T-helper 2 cell treated with Interferon-gamma antibody and Interleukin-4, amounts not matched to agents 100 ng/mL and 5 ng/mL, for 36 hours (primary cell): Measurements from ENCODE around the gene TBCCD1. TPM values are rescaled to one million over a fixed set of nuclear protein-coding genes. Genes with fewer than 3 reads are reported as not detected.
"Not testable (repeated sequence)": the region's sequence is repeated elsewhere in the genome, so short reads cannot be mapped to it uniquely, and the experiment has no call there.

Experiments
- intact Hi-C: fragments of 100-400 bp; cut with micrococcal nuclease; formaldehyde crosslinking; loops from one replicate; pipeline ENCODE4 v1.15.1; 2023
- total RNA-seq: library from RNA; stranded (reverse); gene quantifications from 2 replicates; pipeline ENCODE4 v1.2.3, GENCODE V29; 2022

TBCCD1 gene
- total RNA-seq, 1 donor from 2014 or later = 16.0 TPM

DNA sequence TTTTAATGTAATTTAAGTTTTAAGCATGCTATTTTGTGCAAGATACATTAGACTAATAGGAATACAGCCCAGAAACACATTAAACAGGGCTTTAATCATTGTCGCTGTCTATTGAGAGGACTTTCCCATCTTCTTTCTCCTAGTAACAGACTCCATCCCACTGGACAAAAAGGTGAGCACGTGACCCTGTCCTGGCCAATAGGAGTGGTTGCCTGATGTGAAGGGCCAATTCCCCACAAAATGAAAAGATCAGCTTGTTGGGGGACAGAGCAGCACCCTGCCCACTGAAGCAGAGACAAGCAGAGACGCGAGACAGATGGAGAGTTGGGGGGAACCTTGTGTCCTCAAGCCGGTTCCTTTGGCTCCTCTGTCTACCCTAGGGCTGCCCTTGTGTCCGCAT is 44.1 kb downstream of the TBCCD1 start:
- intact Hi-C loops = no loop called here

DNA sequence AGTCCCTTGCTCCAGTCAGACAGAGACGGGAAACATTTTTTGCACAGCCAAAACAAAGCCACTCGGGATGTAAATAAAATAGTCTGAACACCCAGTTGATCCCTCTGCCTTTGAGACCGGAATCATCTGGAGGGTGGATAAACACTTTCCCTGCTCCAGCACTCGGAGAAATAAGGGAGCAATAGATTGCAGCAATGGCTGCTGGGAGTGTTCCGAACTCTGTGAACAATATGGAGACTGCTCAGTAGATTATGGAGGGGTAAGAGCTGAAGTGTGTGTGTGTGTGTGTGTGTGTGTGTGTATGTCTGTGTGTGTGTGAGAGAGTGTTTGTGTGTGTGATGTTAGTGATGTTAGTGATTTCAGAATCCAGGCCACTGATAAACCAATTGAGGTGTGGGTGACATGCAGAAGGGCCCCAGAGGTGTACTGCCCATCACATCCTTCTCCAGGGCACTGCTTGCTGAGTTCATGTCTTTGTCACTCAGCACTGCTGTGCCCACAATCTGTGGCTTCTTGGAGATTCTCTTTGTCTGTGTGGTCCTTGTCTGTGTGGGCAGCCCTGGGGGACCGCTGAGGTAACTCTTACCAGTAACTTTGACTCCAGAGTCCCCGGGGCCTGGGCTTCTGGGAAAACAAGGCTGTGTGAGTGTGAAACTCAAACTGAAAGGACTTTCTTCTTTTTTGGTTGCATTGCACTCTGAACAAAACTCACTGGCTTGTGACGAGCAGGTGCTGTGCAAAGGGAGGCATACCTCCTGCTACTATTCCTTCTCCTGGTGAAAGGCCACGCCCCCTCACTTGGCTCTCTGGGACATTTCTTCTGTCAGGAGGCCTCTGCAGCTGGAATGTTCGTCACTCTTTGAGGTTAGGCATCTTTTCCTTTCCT is 45.9 kb downstream of the TBCCD1 start:
- intact Hi-C loops = no loop called here

DNA sequence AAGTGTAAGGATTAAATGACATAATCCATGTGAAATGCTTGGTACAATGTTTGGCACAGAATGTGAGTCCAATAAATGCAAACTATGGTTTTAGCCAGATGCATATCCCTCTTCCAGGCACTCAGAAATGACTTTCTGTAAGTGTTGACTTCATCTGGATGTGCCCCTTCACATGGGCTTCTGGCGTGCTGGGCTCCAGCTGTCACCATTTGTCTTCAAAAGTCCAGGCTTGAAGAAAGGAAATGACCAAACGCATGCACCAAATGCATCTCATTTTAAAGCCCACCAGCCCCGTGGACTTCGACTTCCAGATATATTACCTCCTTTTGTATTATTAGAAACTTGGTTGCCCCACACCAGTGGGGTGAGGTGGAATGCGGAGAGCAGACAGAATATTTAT is 46.7 kb downstream of the TBCCD1 start:
- intact Hi-C loops = no loop called here

DNA sequence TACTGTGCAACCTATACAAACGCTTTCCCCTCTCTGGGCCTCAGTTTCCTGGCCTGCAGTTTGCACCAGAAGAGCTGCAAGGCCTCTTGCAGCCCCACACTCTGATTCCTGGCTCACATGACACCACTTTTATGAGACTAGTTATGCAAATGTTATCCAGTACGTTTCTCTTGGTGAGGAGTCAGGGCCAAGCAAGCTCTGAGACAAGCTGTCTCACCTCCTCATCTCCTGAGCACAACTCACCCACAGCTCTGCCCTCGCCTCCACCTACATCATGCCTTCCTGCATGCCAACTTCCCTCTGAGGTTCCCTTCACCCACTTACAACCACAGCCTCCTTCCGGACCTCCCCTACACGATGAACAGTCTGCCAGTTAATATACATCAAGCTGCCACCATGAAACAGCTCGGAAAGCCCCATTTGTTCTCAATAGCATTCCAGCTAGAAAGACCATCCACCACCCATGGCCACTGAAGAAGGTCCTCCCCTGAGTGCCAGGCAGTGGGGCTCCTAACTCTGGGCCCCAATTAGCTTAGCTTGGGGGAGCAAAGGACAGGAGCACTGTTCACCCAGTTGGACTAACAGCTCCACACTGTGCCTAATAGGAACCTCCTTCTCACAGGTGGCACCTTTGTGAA is 48.0 kb downstream of the TBCCD1 start:
- intact Hi-C loops = no loop called here

DNA sequence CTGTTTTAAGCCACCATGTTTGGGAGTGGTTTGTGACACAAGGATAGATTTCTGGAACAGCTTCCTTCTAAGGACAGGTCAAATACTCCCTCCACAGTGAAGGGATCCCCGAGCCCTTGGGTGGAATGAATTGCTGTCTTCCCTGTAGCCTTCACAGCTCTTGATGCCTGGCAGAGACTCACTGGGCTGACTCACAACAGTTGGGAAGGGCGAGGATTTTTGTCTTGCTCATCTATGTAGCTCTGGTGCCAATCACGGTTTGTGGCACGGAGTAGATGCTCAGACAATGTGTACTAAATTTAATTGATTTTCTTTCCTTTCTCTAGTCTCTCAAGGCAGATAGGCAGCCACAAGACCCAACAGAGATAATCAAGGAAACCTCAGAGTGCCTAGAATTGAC is 49.9 kb downstream of the TBCCD1 start:
- intact Hi-C loops = no loop called here

DNA sequence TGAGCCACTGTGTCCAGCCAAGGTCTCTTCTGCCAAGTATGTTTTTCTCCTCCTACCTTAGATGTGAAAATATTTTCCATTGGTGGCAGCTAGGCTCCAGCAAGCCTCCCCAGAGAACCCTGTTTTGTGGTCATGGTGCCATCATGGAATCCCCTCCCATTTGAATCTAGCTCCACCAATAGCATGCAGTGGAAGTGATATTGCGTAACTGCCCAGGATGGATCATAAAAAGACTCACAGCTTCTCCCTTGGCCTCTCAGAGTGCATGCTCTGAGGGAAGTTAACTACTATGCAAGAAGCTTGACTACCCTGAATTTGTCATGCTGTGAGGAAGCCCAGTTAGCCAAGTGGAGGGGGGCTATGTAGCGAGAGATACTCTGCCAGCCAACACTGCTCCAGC is 50.5 kb downstream of the TBCCD1 start:
- intact Hi-C loops = no loop called here

DNA sequence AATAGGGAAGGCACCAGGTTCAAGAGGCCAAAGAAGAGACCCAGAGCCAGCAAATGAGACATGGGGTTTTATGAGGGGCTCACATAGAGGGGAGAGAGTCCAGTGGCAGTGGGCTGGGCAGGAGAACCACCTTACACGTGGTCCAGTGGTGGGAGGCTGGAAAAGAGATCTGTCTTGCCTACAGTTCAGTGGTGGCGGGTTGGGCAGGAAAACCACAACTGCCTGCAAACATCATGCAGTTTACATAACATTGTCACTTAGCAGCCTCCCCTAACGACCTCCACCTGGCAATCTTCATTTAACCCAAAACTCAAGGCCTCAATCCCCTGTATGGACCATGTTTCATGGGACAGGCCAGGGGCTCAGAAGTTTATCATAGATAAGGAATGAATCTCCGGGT is 52.0 kb downstream of the TBCCD1 start:
- intact Hi-C loops = no loop called here

DNA sequence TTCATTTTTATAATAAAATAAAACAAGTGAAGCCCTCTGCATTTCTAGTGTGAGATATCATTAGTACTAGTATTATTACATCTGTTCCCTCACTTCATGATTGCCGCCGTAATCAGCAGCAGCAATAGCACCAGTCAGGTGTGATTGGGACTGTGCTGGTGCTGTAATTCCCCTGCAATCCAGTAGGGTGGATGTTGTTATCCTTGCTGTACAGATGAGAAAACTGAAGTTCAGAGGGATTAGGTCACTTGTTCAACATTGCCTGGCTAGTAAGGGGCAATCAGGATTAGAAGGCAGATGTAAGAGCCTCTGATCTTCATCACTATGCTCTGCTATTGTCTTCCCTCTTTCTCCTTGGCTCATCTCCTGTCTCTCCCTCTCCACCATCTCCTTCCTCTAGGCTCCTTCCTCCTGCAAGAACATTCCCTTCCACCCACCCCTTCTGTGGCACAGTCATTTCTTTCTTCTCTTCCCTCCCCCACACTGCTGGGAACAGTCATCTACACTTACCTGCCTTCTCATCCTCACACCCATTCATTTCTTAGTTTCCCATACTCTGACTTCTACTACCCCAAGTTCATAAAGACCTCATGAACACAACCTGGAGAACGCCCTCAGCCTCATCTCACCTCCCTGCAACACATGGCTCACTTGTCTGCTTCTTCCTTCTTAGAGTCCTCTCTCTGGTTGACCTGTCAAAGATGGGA is 52.7 kb downstream of the TBCCD1 start:
- intact Hi-C loops = no loop called here

DNA sequence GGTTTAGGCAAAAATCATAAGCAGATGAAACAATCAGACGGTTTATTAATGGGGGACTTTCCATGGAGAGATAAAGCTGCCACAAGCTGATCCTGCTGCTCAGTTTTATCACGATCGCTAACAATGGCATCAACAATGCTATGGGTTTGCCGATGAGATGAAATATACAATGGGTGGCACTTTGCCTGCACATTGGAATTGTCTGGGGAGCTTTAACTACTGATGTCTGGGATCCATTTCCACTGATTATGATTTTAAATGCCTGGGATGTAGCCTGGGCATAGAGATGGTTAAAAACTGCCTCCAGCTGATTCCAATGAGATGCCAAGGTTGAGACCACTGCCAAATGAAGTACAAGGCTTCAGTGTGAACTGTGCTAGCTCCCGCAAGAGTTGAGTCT is 53.8 kb downstream of the TBCCD1 start:
- intact Hi-C loops = no loop called here

DNA sequence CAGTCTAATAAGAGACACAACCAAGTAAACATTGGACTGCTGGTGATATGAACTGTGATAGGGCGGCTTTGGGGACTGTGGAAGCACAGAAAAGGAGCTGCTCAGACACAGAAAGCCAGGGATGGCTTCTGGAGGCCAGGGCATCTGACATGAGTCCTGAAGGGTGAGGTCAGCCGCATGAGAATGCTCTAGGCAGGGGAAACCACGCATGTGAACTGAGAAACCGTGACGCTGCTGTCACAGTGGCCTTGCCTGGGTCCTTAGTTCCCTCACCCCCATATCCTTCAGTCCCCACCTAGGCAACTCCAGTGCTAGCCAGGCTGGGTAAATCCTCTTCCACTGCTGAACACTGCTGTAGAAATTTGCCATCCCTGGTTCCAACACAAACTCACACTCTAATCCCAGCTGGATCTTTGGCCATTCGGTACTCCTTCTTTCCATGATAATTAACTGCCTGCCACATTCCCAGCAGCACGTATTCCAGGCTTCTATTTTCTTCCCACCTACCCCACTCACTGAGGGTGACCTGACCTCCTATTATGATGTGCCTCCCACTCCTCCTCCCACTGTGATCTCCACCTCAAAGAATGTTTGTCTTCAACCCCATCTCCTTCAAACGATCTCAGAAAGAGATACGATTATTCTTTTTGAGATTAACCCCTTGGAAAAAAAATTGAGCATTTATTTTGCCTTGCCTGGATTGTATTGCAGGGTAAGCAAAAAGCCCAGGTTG is 54.4 kb downstream of the TBCCD1 start:
- intact Hi-C loops = no loop called here

DNA sequence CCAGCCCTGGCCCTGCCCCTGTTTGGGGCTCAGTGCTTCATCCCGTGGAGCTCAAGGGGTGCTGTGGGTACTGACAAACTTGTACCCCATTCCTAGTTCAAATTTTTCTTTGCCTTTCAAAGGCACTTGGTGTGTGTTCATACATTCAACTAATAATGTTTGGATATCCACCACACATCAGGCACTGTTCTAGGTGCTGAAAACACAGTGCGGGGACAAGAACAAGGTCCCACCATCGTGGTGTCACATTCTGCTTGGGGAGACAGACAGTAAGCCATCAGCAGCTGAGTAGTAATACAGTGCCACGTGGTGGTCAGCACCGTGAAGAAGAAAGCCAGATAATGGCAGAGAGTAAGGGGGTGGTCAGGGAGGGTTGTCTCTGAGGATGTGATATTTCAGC is 55.4 kb downstream of the TBCCD1 start:
- intact Hi-C loops = no loop called here

DNA sequence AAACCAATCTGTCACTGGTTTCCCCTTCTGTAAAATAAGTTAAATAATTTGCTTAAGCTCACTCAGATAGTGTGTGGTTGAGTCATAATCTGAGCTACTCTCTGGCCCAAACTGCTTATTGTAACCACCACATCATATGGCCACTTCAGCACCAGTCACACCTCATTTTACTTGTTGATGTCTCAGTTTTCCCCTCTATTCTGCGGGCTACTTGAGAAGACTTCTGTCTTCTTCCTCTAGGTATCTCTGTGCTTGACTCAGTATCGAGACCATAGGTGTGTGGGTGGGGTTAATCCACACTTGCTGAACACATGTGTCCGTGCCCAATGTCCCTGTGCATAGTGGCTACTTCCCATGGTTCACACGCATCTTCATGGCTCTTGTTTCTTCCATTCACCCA is 55.9 kb downstream of the TBCCD1 start:
- intact Hi-C loops = no loop called here

DNA sequence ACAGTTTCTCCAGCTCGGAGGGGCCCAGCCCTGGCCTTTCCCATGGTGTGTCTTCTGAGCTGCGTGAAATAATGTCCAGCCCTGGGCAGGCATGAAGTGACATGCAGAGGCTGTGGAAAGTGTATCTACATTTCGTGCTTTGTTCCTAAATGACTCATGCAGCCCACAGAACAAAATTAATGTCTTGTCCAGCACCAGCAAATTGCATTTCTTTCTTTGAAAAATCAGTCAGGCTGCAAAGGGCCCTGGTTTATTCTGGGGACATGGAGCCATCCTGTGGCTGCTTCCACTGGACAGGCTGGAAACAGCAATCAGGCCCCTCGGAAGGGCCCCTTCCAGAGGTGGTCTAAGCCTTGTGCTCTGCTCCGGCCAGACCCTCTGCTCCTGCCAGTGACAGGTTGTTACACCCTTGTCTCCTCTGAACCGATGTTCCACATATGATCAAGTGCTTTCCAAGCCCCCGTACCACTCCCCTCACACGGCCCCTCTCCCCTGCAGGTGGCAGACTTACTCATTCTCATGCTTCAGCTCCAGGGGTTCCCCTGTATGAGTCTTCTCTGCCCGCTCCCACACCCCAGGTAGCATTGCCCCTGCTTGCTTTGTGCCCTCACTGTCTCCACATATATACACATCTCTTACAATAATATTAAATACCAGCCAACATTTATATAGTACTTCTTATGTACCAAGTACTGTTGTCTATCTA is 56.6 kb downstream of the TBCCD1 start:
- intact Hi-C loops = no loop called here

DNA sequence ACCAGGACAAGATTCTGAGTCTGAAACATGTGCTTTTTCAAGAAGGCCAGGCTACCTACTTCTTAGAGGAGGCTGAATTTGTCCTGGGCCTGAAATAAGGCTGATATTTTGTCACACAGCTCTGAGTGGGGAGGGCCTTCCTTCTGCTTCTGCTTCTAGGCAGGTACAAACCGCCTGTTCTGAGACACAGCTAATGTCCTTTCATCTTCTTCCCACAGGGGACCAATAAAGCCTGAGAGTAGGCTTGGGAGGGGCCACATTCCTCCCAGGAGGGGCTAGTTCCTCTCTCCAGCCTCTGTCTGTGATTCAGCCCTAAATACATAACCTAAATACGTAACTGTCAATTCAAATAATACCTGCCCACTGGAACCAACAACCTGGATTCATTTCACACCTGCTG is 57.7 kb downstream of the TBCCD1 start:
- intact Hi-C loops = no loop called here

DNA sequence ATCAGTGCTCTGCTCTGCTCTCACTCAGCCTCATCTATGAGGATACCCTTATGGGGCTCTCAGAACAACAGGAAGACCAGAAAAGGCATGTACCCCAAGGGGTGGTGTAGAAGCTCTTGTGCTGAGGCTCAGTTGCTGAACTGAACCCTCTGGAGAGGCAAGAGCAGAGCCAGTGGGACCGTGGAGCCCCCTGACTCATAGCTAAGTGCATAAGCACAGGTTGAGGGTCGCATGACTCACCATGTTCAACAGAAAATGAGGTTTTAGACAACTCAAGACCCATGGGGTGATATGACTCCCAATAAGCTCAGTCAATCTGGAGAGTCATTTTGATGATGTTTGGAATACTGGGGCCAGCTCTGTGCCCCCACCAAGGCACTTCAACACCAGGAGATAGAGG is 60.3 kb downstream of the TBCCD1 start:
- intact Hi-C loops = no loop called here

DNA sequence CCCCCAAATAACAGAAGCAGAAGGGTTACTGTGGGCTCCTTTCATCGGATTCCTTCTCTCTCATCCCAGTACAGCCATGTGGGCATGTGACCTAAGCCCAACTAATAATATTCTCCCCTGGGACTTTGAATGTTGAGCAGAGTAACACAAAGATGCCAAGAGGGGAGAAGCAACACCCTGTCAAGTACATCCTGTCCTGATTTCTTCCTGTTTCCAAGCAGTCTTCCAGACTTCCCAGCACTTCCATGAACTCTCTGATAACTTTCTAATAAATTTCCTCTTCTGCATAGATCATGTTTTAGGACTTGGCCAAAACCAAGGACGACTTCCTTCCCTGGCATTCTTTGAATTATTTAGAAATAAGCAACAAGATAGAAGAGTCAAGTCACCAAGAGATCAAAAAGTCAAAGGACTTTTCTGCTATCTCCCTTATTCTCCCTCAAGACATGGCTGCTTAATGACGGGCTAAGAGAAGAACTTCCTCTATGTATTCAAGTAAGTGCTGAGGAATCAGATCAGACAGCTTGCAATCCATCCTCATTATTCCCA is 60.9 kb downstream of the TBCCD1 start:
- intact Hi-C loops = no loop called here

DNA sequence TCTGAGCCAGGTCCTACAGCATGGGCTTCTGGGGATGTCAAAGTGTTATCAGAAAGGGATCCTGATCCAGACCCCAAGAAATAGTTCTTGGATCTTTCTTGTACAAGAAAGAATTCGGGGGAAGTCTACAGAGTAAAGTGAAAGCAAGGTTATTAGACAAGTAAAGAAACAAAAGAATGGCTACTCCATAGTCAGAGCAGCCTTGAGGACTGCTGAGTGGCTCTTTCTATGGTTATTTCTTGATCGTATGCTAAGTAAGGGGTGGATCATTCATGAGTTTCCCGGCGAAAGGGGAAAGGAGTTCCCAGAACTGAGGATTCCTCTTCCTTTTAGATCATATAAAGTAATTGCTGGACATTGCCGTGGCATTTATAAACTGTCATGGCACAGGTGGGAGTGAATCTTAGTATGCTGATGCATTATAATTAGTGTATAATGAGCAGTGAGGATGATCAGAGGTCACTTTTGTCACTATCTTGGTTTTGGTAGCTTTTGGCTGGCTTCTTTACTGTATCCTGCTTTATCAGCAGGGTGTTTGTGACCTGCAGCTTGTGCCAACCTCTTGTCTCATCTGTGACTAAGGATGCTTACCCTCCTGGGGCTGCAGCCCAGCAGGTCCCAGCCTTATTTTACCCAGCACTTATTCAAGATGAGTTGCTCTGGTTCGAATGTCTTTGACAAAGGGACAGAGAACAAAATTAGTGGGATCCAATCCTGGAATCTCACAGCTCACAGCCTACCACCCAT is 64.0 kb downstream of the TBCCD1 start:
- intact Hi-C loops = no loop called here

DNA sequence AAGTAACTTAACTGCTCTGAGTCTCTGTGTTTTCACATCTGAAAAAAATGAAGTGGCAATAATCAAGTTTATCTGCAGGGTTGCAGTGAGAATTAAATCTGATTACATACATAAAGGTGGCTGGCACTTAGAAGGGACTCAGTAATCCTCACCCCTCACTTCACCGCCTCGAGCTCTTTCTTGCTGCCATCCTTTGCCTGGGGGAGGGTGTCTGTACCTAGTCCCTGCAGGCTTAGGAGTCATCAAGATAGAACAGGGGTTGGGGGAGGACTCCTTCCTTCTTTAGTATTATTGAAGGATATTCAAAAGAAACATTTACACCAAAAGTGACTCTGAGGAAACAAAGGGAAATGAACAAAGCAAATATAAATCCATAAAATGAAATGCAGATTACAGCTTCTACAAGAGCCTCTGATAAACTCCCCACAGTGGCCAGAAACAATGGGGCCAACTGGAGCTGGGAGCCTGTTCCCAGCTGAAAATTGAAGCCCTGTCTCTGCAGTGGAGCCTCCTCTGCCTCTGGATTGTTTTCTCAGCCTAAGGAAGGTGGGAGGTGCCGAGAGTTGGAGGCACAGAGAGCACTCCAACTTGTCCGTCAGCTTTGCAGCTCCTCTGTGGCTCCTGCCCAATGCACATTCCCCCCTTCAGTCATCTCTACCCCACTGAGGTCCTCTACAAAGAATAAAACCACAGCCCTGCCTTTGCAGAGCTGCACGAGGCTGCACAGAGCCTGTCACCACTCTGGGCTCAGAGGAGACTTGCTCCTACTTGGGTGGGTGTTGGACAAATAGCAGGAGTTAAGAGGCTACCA is 64.8 kb downstream of the TBCCD1 start:
- intact Hi-C loops = no loop called here

DNA sequence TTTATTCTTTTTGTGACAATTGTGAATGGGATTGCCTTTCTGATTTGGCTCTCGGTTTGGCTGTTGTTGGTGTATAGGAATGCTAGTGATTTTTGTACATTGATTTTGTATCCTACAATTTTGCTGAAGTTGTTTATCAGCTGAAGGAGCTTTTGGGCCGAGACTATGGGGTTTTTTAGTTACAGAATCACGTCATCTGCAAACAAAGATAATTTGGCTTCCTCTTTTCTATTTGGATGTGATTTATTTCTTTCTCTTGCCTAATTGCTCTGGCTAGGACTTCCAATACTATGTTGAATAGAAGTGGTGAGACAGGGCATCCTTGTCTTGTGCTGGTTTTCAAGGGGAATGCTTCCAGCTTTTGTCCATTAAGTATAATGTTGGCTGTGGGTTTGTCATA is 67.2 kb downstream of the TBCCD1 start:
- intact Hi-C loops = not testable (repeated sequence)
